IMR-90 (cell line): Measurements from ENCODE around the gene DLX2. TPM values are rescaled to one million over a fixed set of nuclear protein-coding genes. Genes with fewer than 3 reads are reported as not detected.

Experiments
- ATAC-seq: fragments of 200-7000 bp; cut with Tn5 transposase; 2 replicates; pipeline ENCODE4 v1.9.1; 2020; ENCODE audit warnings: low read depth, mild to moderate bottlenecking, moderate library complexity
- BruUV-seq: library from RNA; stranded (reverse); fragments of 400-500 nt; replicated peaks from 2 replicates; lab custom pipeline; 2021; lab: Mats Ljungman, UMichigan
- CTCF ChIA-PET: fragments of 300-600 bp; formaldehyde crosslinking; extraction: SDS; loops from one replicate; lab custom pipeline; 2021; ENCODE audit warnings: antibody characterized with exemption; lab: Yijun Ruan, JAX
- POLR2A ChIA-PET: fragments of 300-600 bp; sonication (Branson Sonifier 250); formaldehyde crosslinking; loops from one replicate; lab custom pipeline; 2022; ENCODE audit warnings: antibody characterized with exemption; ENCODE audit not compliant: unreplicated experiment; lab: Charles Lee
- DNase-seq: peaks from one replicate; pipeline ENCODE4 v3.0.0; 2013
- H2AFZ ChIP-seq: replicated peaks from 2 replicates; pipeline ENCODE3; 2013; ENCODE audit warnings: low read length, mild to moderate bottlenecking; ENCODE audit not compliant: poor library complexity
- H2AK5ac ChIP-seq: 2 replicates; pipeline ENCODE4 v1.6.1; 2013; ENCODE audit warnings: low read depth, low read length, inconsistent platforms
- H2AK9ac ChIP-seq: replicated peaks from 2 replicates; pipeline ENCODE3; 2013; ENCODE audit warnings: mild to moderate bottlenecking, low read depth, low read length, moderate library complexity; ENCODE audit not compliant: poor library complexity
- H2BK120ac ChIP-seq: 2 replicates; pipeline ENCODE4 v1.6.1; 2013; ENCODE audit warnings: low read depth, low read length, inconsistent platforms
- H2BK15ac ChIP-seq: 3 replicates; pipeline ENCODE4 v1.6.1; 2013; ENCODE audit warnings: low read depth, low read length, inconsistent platforms
- H2BK20ac ChIP-seq: 2 replicates; pipeline ENCODE4 v1.6.1; 2013; ENCODE audit warnings: low read depth, mild to moderate bottlenecking, inconsistent platforms, low read length, moderate library complexity
- H2BK5ac ChIP-seq: 2 replicates; pipeline ENCODE4 v1.6.1; 2013; ENCODE audit warnings: mild to moderate bottlenecking, low read depth, low read length, inconsistent platforms; ENCODE audit not compliant: poor library complexity, severe bottlenecking
- H3K14ac ChIP-seq: replicated peaks from 2 replicates; pipeline ENCODE4 v1.6.1; 2013; ENCODE audit warnings: low read depth, low read length, inconsistent platforms
- H3K18ac ChIP-seq: 2 replicates; pipeline ENCODE4 v1.6.1; 2013; ENCODE audit warnings: low read depth, low read length, control low read depth
- H3K23ac ChIP-seq: 2 replicates; pipeline ENCODE4 v1.6.1; 2013; ENCODE audit warnings: low read depth, low read length, inconsistent platforms
- H3K27ac ChIP-seq: 2 replicates; pipeline ENCODE4 v1.5.1; 2013; ENCODE audit warnings: mild to moderate bottlenecking, control low read depth, low read length; ENCODE audit not compliant: insufficient read depth
- H3K27me3 ChIP-seq: 2 replicates; pipeline ENCODE4 v1.6.1; 2013; ENCODE audit warnings: low read length; ENCODE audit not compliant: control insufficient read depth, insufficient read depth
- H3K36me3 ChIP-seq: 2 replicates; pipeline ENCODE4 v1.6.1; 2013; ENCODE audit warnings: low read length, mixed read lengths; ENCODE audit not compliant: control insufficient read depth, insufficient read depth
- H3K4ac ChIP-seq: 2 replicates; pipeline ENCODE4 v1.6.1; 2013; ENCODE audit warnings: low read depth, low read length, inconsistent platforms
- H3K4me1 ChIP-seq: 2 replicates; pipeline ENCODE4 v1.6.1; 2013; ENCODE audit warnings: low read length, mixed read lengths; ENCODE audit not compliant: control insufficient read depth, insufficient read depth
- H3K4me2 ChIP-seq: 2 replicates; pipeline ENCODE4 v1.6.1; 2013; ENCODE audit warnings: low read depth, mild to moderate bottlenecking, control low read depth, low read length, moderate library complexity
- H3K4me3 ChIP-seq: 2 replicates; pipeline ENCODE4 v1.5.1; 2013; ENCODE audit warnings: low read depth, mild to moderate bottlenecking, control low read depth, low read length, moderate library complexity; ENCODE audit not compliant: insufficient read depth
- H3K56ac ChIP-seq: 2 replicates; pipeline ENCODE4 v1.6.1; 2013; ENCODE audit warnings: low read length, inconsistent platforms; ENCODE audit not compliant: insufficient read depth; ENCODE audit errors: extremely low read depth
- H3K79me1 ChIP-seq, 2 experiments: 2 replicates each; pipeline ENCODE4 v1.6.1; 2013; ENCODE audit warnings: low read length in 2 of 2, inconsistent platforms in 1 of 2, low read depth in 1 of 2
- H3K9ac ChIP-seq: 2 replicates; pipeline ENCODE4 v1.6.1; 2013; ENCODE audit warnings: low read depth, low read length, control low read depth
- H3K9me1 ChIP-seq: 2 replicates; pipeline ENCODE4 v1.6.1; 2013; ENCODE audit warnings: low read length, inconsistent platforms; ENCODE audit not compliant: insufficient read depth
- H3K9me3 ChIP-seq: 2 replicates; pipeline ENCODE4 v1.6.1; 2013; ENCODE audit warnings: low read length; ENCODE audit not compliant: control insufficient read depth, insufficient read depth
- H4K20me1 ChIP-seq: 2 replicates; pipeline ENCODE4 v1.6.1; 2013; ENCODE audit warnings: low read length, inconsistent platforms; ENCODE audit not compliant: insufficient read depth
- H4K5ac ChIP-seq: 2 replicates; pipeline ENCODE4 v1.6.1; 2013; ENCODE audit warnings: mild to moderate bottlenecking, low read depth, low read length, control low read depth
- H4K8ac ChIP-seq, 2 experiments: 2 replicates each; pipeline ENCODE4 v1.6.1; 2013; ENCODE audit warnings: low read depth in 2 of 2, low read length in 2 of 2, control low read depth in 1 of 2, inconsistent platforms in 1 of 2
- H4K91ac ChIP-seq: 2 replicates; pipeline ENCODE4 v1.6.1; 2013; ENCODE audit warnings: low read depth, low read length, inconsistent platforms; ENCODE audit not compliant: insufficient read depth
- BHLHE40 ChIP-seq: fragments of 150-350 bp; IDR thresholded peaks from 2 replicates; pipeline ENCODE4 v1.6.1; 2016; ENCODE audit warnings: mild to moderate bottlenecking, low read depth, low read length
- RFX5 ChIP-seq: IDR thresholded peaks from 2 replicates; pipeline ENCODE4 v1.8.0; 2012; ENCODE audit warnings: low read depth, mild to moderate bottlenecking, low read length, moderate library complexity
- SMC3 ChIP-seq: fragments of 150-350 bp; IDR thresholded peaks from 2 replicates; pipeline ENCODE4 v1.6.1; 2016; ENCODE audit warnings: low read depth, mild to moderate bottlenecking, antibody characterized with exemption, low read length, moderate library complexity
- WGBS, 2 experiments: methylation state at CpG; one replicate each; pipeline versions ENCODE4 v1.1.5 to v1.1.7; 2013; ENCODE audit warnings: missing lambda C conversion rate in 2 of 2; ENCODE audit not compliant: insufficient read length in 1 of 2; ENCODE audit errors: extremely low coverage in 2 of 2; 5-methylcytosine and 5-hydroxymethylcytosine counted together
- dilution Hi-C: fragments of 300-500 bp; cut with HindIII; formaldehyde crosslinking; loops from one replicate; pipeline ENCODE4 v1.14.3; 2018; ENCODE audit warnings: low sequenced_read_pairs; ENCODE audit not compliant: unreplicated experiment
- in situ Hi-C: fragments of 300-500 bp; cut with MboI; formaldehyde crosslinking; loops from 3 replicates; pipeline ENCODE4 v1.14.3; 2019; ENCODE audit warnings: low sequenced_read_pairs, inconsistent platforms, mixed read lengths
- intact Hi-C: fragments of 100-400 bp; cut with micrococcal nuclease; formaldehyde crosslinking; loops from 2 replicates; pipeline ENCODE4 v1.10.0; 2022
- polyA plus RNA-seq, 3 experiments: library from polyadenylated mRNA; depleted of rRNA; stranded (reverse); fragments of >200 nt; gene quantifications; 2 replicates each; pipeline ENCODE4 v1.2.3, GENCODE V29; 2012; ENCODE audit warnings: low replicate concordance in 1 of 3
- total RNA-seq: library from RNA; depleted of rRNA; stranded (reverse); fragments of >200 nt; gene quantifications from 2 replicates; pipeline ENCODE4 v1.2.3, GENCODE V29; 2012
- TF ChIP-seq, protein P1 (sequence below): fragments of 150-350 bp; IDR thresholded peaks from 2 replicates; pipeline ENCODE4 v1.6.1; 2017; ENCODE audit warnings: mild to moderate bottlenecking, antibody characterized with exemption, low read length, low read depth

DLX2 gene
- total and polyA plus RNA-seq, 2 of the 4 experiments (the other 2 are of a cell fraction): 0.38 TPM; not detected in 1

DNA sequence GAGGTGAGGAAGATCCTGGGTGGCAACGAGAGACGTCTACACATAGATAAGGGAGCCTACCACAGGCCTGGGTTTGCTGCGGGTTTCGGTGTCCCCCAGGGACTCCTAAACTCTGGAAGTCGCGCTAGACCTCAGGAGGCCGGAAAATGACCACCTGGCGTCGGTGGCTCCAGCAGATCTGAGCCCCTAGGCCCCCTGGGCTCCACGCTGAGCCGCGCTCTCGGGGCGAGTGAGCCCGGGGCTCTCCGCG lies 18.4 kb downstream of the DLX2 start:
- Histone ChIP-seq H3K9me3 (peaks cover 16% of the 10 kb centered on the region), H3K9ac (no peak overlapping the region), H3K4me3 (peak overlapping the region; percentile 49), H3K18ac (no peak overlapping the region), H4K91ac (no peak overlapping the region), H3K4ac (no peak overlapping the region), H3K27ac (no peak overlapping the region; the same call in 1 of the 2 replicates), H2BK5ac (no peak overlapping the region), H4K5ac (no peak overlapping the region), H3K56ac (no peak overlapping the region), H2AFZ (peak overlapping the region; percentile 89), H3K79me1 (no peaks in the 10 kb centered on the region), H2BK15ac (no peak overlapping the region), H3K4me1 (no peaks in the 10 kb centered on the region; the same call in 1 of the 2 replicates), H3K9me1 (no peaks in the 10 kb centered on the region), H3K27me3 (peaks cover 81% of the 10 kb centered on the region), H3K23ac (no peak overlapping the region), H2BK120ac (no peak overlapping the region), H2AK9ac (no peak overlapping the region), H2AK5ac (no peak overlapping the region), H3K14ac (no peak overlapping the region), H2BK20ac (no peak overlapping the region), H3K4me2 (peak overlapping the region; percentile 73), H4K20me1 (0 out of 2 replicates have a peak, but pooled peaks cover 5% of the 10 kb centered on the region), H3K36me3 (no peaks in the 10 kb centered on the region), H4K8ac (0 out of 4 replicates have a peak overlapping the region, but pooled peaks of 1 of the 2 experiments have one; percentile 13)
- no peak for TF ChIP-seq SMC3
- TF ChIP-seq RFX5: no peak
- TF ChIP-seq BHLHE40: no peak
- TF ChIP-seq, protein P1, sequence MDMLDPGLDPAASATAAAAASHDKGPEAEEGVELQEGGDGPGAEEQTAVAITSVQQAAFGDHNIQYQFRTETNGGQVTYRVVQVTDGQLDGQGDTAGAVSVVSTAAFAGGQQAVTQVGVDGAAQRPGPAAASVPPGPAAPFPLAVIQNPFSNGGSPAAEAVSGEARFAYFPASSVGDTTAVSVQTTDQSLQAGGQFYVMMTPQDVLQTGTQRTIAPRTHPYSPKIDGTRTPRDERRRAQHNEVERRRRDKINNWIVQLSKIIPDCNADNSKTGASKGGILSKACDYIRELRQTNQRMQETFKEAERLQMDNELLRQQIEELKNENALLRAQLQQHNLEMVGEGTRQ: no peak
- ATAC-seq (peak; percentile 1), DNase-seq (no peak)
- dilution Hi-C loops: no loop called here
- in situ Hi-C loops: no loop called here
- intact Hi-C loops: loop anchor here (5.0 kb wide), 1 partner anchor 47 kb away; no protein-coding TSS in a partner anchor
- CTCF ChIA-PET: no interaction called here
- POLR2A ChIA-PET: interaction anchor here (0.5 kb wide), 1 partner anchor 38 kb away, joined by 11 read pairs; no protein-coding TSS in a partner anchor
- BruUV-seq: no TSS peak
- no CpG with 5 or more reads among the region's 17 CpGs for WGBS, 2 experiments
